Smooth muscle cell (in vitro differentiated cells): ENCODE measurements around the gene TTI1. TPM values are rescaled to one million over a fixed set of nuclear protein-coding genes. Genes with fewer than 3 reads are reported as not detected.

ENCODE experiments used
- DNase-seq: peaks from one replicate; lab custom pipeline; 2025; ENCODE audit not compliant: unreplicated experiment; lab: John Stamatoyannopoulos, UW
- H2AFZ ChIP-seq: fragments of 200-600 bp; sonication (generic); 2 replicates; pipeline ENCODE4 v1.6.0; 2016; ENCODE audit warnings: antibody characterized with exemption, low read depth, mild to moderate bottlenecking
- H3F3A ChIP-seq: fragments of 200-600 bp; sonication (generic); 2 replicates; pipeline ENCODE4 v1.6.0; 2017; ENCODE audit warnings: antibody characterized with exemption, low read depth
- H3K27ac ChIP-seq: fragments of 200-600 bp; sonication (generic); 2 replicates; pipeline ENCODE4 v1.5.1; 2016; ENCODE audit warnings: low read depth, mild to moderate bottlenecking
- H3K27me3 ChIP-seq: fragments of 200-600 bp; sonication (generic); 2 replicates; pipeline ENCODE4 v1.6.1; 2016; ENCODE audit warnings: low read depth, mild to moderate bottlenecking
- H3K36me3 ChIP-seq: fragments of 200-600 bp; sonication (generic); 2 replicates; pipeline ENCODE4 v1.5.1; 2016; ENCODE audit warnings: low read depth
- H3K4me1 ChIP-seq: fragments of 200-600 bp; sonication (generic); 2 replicates; pipeline ENCODE4 v1.5.1; 2016; ENCODE audit warnings: low read depth
- H3K4me2 ChIP-seq: fragments of 200-600 bp; sonication (generic); 2 replicates; pipeline ENCODE4 v1.6.0; 2016; ENCODE audit warnings: mild to moderate bottlenecking
- H3K4me3 ChIP-seq: fragments of 200-600 bp; sonication (generic); 2 replicates; pipeline ENCODE4 v1.5.1; 2016; ENCODE audit warnings: mild to moderate bottlenecking
- H3K79me2 ChIP-seq: fragments of 200-600 bp; sonication (generic); 2 replicates; pipeline ENCODE4 v1.6.0; 2016; ENCODE audit warnings: low read depth, mild to moderate bottlenecking
- H3K9ac ChIP-seq: fragments of 200-600 bp; sonication (generic); 2 replicates; pipeline ENCODE4 v1.6.0; 2016; ENCODE audit warnings: low read depth
- H3K9me3 ChIP-seq: fragments of 200-600 bp; sonication (generic); replicated peaks from 2 replicates; pipeline ENCODE4 v1.5.1; 2016; ENCODE audit warnings: low read depth
- H4K20me1 ChIP-seq: fragments of 200-600 bp; sonication (generic); 2 replicates; pipeline ENCODE4 v1.6.0; 2016; ENCODE audit warnings: low read depth
- WGBS: methylation state at CpG from one replicate; pipeline ENCODE4 v1.1.7; 2016; ENCODE audit warnings: low lambda C conversion rate; 5-methylcytosine and 5-hydroxymethylcytosine counted together
- polyA plus RNA-seq: library from polyadenylated mRNA; unstranded; fragments of >200 nt; fragmentation: Nextera tagmentation; extraction: Ambion mirVana; gene quantifications from 2 replicates; pipeline ENCODE4 v1.2.1, GENCODE V29; 2016
- total RNA-seq: library from RNA; depleted of rRNA; stranded (reverse); fragments of >200 nt; gene quantifications from 2 replicates; pipeline ENCODE4 v1.2.3, GENCODE V29; 2014
- TF ChIP-seq, protein P1 (sequence below): fragments of 200-600 bp; sonication (generic); IDR thresholded peaks from 2 replicates; pipeline ENCODE4 v1.5.1; 2017; ENCODE audit warnings: borderline replicate concordance, mild to moderate bottlenecking, antibody characterized with exemption; ENCODE audit not compliant: insufficient read depth, poor library complexity, severe bottlenecking

TTI1 gene
- total and polyA plus RNA-seq, 2 experiments from 2014 or later: 17.0 to 20.0 TPM

DNA sequence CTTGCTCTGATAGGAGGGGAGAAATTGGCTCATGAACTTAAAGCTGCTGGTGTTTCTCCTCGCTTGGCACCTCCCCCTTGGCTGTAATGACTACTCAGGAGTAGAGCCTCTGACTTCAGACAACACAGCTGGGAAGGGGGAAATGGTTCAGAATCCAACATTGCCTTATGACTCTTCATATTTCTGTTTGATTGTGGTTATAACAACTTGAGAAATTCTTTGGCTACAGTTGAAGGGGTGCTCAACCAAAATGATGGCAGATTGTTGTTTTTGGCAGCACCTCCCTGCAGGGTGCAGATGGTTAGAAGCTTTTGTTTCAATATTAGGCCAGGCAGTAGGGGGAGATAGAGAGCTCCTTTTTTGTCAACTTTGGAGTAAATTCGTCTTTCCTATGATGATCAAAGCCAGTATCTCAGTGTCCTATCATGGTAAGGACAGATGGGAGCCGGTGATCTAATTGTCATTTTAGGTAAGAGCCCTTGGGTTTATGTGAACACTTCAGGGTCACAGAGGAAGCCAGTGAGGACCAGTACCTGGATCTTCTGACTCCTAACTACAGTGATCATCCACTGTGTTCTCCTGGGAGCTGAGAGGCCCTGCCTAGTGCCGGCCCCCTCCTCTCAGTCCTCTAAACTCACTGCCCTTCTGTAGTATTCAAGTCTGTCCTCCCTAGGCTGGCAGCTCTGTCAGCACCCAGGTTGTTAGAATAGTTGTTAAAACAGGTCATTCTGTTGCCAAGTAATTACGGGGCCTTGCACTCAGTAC is 40.2 kb upstream of the TTI1 start:
- Histone ChIP-seq H3K27me3 (no peaks in the 10 kb centered on the region), H3K9me3 (no peaks in the 10 kb centered on the region), H3K36me3 (peaks cover 19% of the 10 kb centered on the region), H3K4me3 (no peak overlapping the region), H3K9ac (no peak overlapping the region), H3K4me2 (no peak overlapping the region), H2AFZ (no peak overlapping the region), H3K27ac (peak overlapping the region; percentile 36), H3K79me2 (peaks cover 5% of the 10 kb centered on the region), H4K20me1 (peaks cover 12% of the 10 kb centered on the region), H3K4me1 (peaks cover 4% of the 10 kb centered on the region), H3F3A (peaks cover 11% of the 10 kb centered on the region)
- TF ChIP-seq, protein P1, sequence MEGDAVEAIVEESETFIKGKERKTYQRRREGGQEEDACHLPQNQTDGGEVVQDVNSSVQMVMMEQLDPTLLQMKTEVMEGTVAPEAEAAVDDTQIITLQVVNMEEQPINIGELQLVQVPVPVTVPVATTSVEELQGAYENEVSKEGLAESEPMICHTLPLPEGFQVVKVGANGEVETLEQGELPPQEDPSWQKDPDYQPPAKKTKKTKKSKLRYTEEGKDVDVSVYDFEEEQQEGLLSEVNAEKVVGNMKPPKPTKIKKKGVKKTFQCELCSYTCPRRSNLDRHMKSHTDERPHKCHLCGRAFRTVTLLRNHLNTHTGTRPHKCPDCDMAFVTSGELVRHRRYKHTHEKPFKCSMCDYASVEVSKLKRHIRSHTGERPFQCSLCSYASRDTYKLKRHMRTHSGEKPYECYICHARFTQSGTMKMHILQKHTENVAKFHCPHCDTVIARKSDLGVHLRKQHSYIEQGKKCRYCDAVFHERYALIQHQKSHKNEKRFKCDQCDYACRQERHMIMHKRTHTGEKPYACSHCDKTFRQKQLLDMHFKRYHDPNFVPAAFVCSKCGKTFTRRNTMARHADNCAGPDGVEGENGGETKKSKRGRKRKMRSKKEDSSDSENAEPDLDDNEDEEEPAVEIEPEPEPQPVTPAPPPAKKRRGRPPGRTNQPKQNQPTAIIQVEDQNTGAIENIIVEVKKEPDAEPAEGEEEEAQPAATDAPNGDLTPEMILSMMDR: peak; percentile 75
- DNase-seq: no peak
- WGBS: 57% methylated on average over 5 of the region's 5 CpGs

DNA sequence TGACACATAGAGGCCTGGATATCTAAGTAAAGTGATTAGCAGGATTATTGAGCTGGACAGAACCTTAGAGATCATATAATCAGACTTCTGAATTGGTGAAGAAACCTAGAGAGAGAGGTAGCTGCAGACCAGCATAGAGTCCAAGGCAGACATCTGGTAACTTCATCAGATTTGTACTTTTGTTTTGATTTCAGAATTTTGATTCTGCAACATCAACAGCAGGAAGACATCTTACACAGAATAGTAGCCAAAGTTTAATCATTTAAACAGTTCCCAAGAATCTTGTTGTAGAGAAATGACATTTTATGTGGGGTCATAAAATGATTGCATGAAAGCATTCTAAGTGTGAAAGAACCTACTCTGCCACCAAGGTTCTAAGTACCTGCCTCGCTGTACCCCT is 39.6 kb upstream of the TTI1 start:
- no peaks in the 10 kb centered on the region for H3K9me3 ChIP-seq
- peak overlapping the region; percentile 1 for H3K27ac ChIP-seq
- TF ChIP-seq, protein P1: no peak
- WGBS: 60% methylated on average over 1 of the region's 1 CpG
- no peaks in the 10 kb centered on the region for H3K27me3 ChIP-seq
- no peak overlapping the region for H3K4me3 ChIP-seq
- no peak overlapping the region for H3K4me2 ChIP-seq
- no peak for DNase-seq
- H3K36me3 ChIP-seq: peaks cover 19% of the 10 kb centered on the region
- H3F3A ChIP-seq: peaks cover 11% of the 10 kb centered on the region
- H3K9ac ChIP-seq: no peak overlapping the region
- no peak overlapping the region for H2AFZ ChIP-seq
- H3K79me2 ChIP-seq: peaks cover 5% of the 10 kb centered on the region
- H4K20me1 ChIP-seq: peaks cover 12% of the 10 kb centered on the region
- peaks cover 4% of the 10 kb centered on the region for H3K4me1 ChIP-seq

DNA sequence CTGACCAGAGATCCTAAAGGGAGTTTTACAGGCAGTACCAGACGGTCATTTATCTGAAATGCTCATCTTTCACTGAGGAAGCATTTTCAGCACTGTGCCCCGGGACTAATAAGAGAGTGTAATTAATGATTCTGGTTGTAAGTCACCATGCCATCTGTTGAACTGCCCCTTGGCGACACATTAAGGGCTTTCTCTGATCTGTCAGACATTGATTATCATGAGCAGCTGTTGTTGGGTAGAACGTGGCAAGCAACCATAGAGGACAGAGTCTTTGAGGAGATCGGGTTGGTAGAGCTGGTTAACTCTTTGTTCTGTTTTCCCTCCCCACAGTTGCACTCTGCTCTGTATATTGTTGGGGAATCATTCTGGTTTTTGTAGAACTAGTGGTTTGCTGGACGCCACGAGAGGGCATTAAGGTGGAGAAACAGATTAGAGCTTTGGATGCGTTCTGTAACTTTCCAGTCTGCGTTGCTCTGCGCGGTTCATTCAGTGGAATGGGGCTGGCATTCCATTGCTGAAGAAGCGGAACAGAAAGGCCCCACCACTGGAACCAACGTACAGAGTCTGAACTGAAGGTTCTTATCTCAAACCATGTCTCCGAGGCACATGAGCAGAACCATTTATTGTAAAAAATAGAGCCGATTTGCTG is 34.6 kb upstream of the TTI1 start:
- Histone ChIP-seq H2AFZ (no peak overlapping the region), H3K27me3 (no peaks in the 10 kb centered on the region), H3K4me1 (no peaks in the 10 kb centered on the region), H3K36me3 (peaks cover 30% of the 10 kb centered on the region), H3F3A (peaks cover 4% of the 10 kb centered on the region), H3K9me3 (no peaks in the 10 kb centered on the region), H4K20me1 (no peaks in the 10 kb centered on the region), H3K79me2 (no peaks in the 10 kb centered on the region), H3K4me3 (no peak overlapping the region), H3K9ac (no peak overlapping the region), H3K27ac (no peak overlapping the region), H3K4me2 (no peak overlapping the region)
- no peak for DNase-seq
- TF ChIP-seq, protein P1: no peak
- 81% methylated on average over 15 of the region's 15 CpGs for WGBS
